ENCODE measurements around the gene DUSP28. TPM values are rescaled to one million over a fixed set of nuclear protein-coding genes. Genes with fewer than 3 reads are reported as not detected.

DUSP28 gene
- total and polyA plus RNA-seq, 2 of the 13 experiments (the other 11 are each of a cell fraction or from before 2014, with no cell fraction given): 5.2 to 8.6 TPM

DNA sequence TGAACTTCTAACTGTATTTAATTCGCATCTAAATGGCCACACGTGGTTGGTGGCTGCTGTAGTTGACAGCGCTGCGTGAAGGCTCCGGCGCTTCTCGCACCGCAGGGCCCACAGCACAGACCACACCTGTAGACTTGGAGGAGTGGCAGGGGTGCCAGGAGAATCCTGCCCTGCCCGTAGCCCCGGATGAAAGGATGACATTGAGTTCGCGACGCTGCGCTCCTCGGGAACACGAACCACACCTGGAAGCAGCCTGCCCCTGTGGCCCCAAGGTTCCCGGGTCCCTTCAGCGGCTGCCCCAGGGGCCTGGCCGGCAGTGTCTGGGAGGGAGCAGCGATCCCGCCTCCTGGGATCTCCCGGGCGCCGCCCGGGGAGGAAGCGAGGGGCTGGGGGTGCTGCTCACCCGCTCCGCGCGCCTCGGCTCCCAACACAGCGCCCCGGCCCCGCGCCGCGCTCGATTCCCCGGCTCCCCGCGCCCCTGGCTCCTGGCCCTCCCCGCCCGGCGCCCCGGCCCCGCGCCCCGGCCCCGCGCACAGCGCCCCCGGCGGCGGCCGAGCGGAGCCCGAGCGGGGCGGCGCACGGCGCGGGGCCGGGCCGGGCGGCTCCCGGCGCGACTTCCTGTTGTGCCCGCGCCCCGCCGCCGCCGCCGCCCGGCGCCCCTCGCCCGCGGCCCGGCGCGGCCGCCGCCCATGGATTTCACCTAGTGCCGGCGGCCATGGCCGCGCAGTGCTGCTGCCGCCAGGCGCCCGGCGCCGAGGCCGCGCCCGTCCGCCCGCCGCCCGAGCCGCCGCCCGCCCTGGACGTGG, 7.9 kb downstream of the DUSP28 start, which contains the start of gene RNPEPL1 (continued):
- TF ChIP-seq, protein P1, sequence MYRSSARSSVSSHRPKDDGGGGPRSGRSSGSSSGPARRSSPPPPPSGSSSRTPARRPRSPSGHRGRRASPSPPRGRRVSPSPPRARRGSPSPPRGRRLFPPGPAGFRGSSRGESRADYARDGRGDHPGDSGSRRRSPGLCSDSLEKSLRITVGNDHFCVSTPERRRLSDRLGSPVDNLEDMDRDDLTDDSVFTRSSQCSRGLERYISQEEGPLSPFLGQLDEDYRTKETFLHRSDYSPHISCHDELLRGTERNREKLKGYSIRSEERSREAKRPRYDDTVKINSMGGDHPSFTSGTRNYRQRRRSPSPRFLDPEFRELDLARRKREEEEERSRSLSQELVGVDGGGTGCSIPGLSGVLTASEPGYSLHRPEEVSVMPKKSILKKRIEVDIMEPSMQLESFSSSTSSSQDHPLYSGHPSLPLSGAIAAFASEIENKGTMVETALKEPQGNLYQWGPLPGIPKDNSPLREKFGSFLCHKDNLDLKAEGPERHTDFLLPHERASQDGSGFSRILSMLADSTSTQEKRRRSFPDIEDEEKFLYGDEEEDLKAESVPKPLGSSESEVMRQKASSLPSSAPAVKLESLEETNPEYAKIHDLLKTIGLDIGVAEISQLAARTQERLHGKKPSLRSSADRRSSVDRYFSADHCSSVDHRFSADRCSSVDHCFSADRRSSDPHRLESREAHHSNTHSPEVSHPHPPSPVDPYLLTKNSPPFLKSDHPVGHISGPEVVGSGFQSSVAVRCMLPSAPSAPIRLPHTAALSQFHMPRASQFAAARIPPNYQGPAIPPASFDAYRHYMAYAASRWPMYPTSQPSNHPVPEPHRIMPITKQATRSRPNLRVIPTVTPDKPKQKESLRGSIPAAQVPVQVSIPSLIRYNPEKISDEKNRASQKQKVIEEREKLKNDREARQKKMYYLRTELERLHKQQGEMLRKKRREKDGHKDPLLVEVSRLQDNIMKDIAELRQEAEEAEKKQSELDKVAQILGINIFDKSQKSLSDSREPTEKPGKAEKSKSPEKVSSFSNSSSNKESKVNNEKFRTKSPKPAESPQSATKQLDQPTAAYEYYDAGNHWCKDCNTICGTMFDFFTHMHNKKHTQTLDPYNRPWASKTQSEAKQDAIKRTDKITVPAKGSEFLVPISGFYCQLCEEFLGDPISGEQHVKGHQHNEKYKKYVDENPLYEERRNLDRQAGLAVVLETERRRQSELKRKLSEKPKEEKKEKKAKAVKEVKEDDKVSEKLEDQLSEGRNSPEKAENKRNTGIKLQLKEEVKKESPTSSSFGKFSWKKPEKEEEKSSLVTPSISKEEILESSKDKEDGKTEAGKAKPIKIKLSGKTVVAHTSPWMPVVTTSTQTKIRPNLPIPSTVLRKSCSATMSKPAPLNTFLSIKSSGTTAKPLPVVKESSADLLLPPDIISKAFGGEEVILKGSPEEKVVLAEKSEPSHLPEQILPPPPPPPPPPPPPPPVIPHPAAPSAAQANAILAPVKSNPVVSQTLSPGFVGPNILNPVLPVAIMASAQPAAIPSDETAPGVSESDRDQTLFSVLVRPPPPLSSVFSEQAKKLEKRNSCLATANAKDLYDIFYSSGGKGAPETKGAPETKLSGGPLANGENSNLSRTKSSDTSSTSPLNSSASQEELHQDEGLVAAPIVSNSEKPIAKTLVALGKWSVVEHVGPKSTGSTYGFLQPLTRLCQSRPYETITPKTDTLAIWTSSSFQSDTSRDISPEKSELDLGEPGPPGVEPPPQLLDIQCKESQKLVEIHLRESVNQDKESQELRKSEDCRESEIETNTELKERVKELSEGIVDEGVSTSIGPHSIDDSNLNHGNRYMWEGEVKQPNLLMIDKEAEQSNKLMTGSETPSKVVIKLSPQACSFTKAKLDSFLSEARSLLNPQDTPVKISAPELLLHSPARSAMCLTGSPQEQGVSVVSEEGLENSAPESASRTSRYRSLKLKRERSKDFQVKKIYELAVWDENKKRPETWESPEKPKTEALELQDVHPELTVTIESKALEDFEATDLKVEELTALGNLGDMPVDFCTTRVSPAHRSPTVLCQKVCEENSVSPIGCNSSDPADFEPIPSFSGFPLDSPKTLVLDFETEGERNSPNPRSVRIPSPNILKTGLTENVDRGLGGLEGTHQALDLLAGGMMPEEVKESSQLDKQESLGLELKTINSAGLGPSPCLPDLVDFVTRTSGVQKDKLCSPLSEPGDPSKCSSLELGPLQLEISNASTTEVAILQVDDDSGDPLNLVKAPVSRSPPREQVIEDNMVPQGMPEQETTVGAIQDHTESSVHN (CRISPR knock-in tag; IDR thresholded peaks at IDR 0.05): no peak
- TF ChIP-seq CREB1 (IDR thresholded peaks at IDR 0.05) (no peak), CREB1 (CRISPR knock-in tag; IDR thresholded peaks at IDR 0.05) (no peak), ZFP37 (CRISPR knock-in tag; IDR thresholded peaks at IDR 0.05; ENCODE audit: borderline replicate concordance) (no peak), ZZZ3 (CRISPR knock-in tag; IDR thresholded peaks at IDR 0.05; ENCODE audit: borderline replicate concordance) (no peak), TGIF2 (CRISPR knock-in tag; IDR thresholded peaks at IDR 0.05) (no peak; the same call in 1 of the 2 replicates), ZNF570 (CRISPR knock-in tag; IDR thresholded peaks at IDR 0.05; ENCODE audit: borderline replicate concordance) (no peak), ZNF839 (CRISPR knock-in tag; IDR thresholded peaks at IDR 0.05; ENCODE audit: borderline replicate concordance) (0 out of 2 replicates have a peak, but pooled peaks have one; percentile 77), SYNCRIP (IDR thresholded peaks at IDR 0.05; ENCODE audit: insufficient read depth, low read depth, low read length) (no peak), DNMT3B (CRISPR knock-in tag; conservative IDR thresholded peaks at IDR 0.05) (no peak), ZNF703 (CRISPR knock-in tag; IDR thresholded peaks at IDR 0.05; ENCODE audit: borderline replicate concordance) (no peak)
- TF ChIP-seq, protein P2, sequence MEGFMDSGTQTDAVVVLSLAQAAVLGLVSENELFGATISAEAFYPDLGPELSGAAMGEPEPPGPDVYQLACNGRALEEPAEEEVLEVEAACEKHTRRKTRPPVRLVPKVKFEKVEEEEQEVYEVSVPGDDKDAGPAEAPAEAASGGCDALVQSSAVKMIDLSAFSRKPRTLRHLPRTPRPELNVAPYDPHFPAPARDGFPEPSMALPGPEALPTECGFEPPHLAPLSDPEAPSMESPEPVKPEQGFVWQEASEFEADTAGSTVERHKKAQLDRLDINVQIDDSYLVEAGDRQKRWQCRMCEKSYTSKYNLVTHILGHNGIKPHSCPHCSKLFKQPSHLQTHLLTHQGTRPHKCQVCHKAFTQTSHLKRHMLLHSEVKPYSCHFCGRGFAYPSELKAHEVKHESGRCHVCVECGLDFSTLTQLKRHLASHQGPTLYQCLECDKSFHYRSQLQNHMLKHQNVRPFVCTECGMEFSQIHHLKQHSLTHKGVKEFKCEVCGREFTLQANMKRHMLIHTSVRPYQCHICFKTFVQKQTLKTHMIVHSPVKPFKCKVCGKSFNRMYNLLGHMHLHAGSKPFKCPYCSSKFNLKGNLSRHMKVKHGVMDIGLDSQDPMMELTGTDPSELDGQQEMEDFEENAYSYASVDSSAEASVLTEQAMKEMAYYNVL (CRISPR knock-in tag; IDR thresholded peaks at IDR 0.05; ENCODE audit: borderline replicate concordance): no peak; the same call in 1 of the 2 replicates
- TF ChIP-seq, protein P3, sequence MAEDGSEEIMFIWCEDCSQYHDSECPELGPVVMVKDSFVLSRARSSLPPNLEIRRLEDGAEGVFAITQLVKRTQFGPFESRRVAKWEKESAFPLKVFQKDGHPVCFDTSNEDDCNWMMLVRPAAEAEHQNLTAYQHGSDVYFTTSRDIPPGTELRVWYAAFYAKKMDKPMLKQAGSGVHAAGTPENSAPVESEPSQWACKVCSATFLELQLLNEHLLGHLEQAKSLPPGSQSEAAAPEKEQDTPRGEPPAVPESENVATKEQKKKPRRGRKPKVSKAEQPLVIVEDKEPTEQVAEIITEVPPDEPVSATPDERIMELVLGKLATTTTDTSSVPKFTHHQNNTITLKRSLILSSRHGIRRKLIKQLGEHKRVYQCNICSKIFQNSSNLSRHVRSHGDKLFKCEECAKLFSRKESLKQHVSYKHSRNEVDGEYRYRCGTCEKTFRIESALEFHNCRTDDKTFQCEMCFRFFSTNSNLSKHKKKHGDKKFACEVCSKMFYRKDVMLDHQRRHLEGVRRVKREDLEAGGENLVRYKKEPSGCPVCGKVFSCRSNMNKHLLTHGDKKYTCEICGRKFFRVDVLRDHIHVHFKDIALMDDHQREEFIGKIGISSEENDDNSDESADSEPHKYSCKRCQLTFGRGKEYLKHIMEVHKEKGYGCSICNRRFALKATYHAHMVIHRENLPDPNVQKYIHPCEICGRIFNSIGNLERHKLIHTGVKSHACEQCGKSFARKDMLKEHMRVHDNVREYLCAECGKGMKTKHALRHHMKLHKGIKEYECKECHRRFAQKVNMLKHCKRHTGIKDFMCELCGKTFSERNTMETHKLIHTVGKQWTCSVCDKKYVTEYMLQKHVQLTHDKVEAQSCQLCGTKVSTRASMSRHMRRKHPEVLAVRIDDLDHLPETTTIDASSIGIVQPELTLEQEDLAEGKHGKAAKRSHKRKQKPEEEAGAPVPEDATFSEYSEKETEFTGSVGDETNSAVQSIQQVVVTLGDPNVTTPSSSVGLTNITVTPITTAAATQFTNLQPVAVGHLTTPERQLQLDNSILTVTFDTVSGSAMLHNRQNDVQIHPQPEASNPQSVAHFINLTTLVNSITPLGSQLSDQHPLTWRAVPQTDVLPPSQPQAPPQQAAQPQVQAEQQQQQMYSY (CRISPR knock-in tag; IDR thresholded peaks at IDR 0.05): no peak
